Activated T-cell treated with anti-CD3 and anti-CD28 coated beads, Interleukin-2, amount 50 U/mL, for 4 hours (primary cell): Measurements from ENCODE around the gene FRMD6. TPM values are rescaled to one million over a fixed set of nuclear protein-coding genes. Genes with fewer than 3 reads are reported as not detected.
"Not testable (repeated sequence)": the region's sequence is repeated elsewhere in the genome, so short reads cannot be mapped to it uniquely, and the experiment has no call there.

Experiments
- ATAC-seq, 2 donors: fragments of 200-7000 bp; cut with Tn5 transposase; one replicate each; pipeline ENCODE4 v1.10.0; 2021
- DNase-seq: peaks from one replicate; pipeline ENCODE4 v3.0.0-alpha.2; 2020
- H3K27me3 Mint-ChIP-seq: one replicate; pipeline ENCODE4 v1.8.0; 2021; ENCODE audit warnings: low read depth, mixed read lengths
- H3K36me3 Mint-ChIP-seq: one replicate; pipeline ENCODE4 v1.8.0; 2022; ENCODE audit warnings: mixed read lengths; ENCODE audit not compliant: insufficient read depth
- H3K4me1 Mint-ChIP-seq: one replicate; pipeline ENCODE4 v1.8.0; 2021; ENCODE audit warnings: low read depth, mixed read lengths
- H3K4me3 Mint-ChIP-seq: one replicate; pipeline ENCODE4 v1.8.0; 2021; ENCODE audit warnings: mild to moderate bottlenecking, moderate library complexity, mixed read lengths
- H3K9me3 Mint-ChIP-seq: one replicate; pipeline ENCODE4 v1.8.0; 2021; ENCODE audit warnings: mixed read lengths
- total RNA-seq, 3 donors: library from RNA; stranded (reverse); gene quantifications; one replicate each; pipeline ENCODE4 v1.2.1, GENCODE V29; 2021

The FRMD6 gene
- total RNA-seq, 3 donors from 2014 or later, result 2.2 to 4.8 (median 3.1) TPM

GRCh38 chr14:51732494-51733112, 80.9 kb downstream of the FRMD6 start:
- no peaks in the 10 kb centered on the region for H3K36me3 Mint-ChIP-seq
- no peak overlapping the region for H3K4me3 Mint-ChIP-seq
- no peak for DNase-seq
- ATAC-seq, result no peak
- peaks cover 19% of the 10 kb centered on the region for H3K27me3 Mint-ChIP-seq
- H3K4me1 Mint-ChIP-seq, result no peaks in the 10 kb centered on the region
- no peaks in the 10 kb centered on the region for H3K9me3 Mint-ChIP-seq

GRCh38 chr14:51733147-51733546, 81.4 kb downstream of the FRMD6 start:
- Mint-ChIP-seq H3K4me3 (no peak overlapping the region), H3K4me1 (no peaks in the 10 kb centered on the region), H3K9me3 (no peaks in the 10 kb centered on the region), H3K36me3 (no peaks in the 10 kb centered on the region), H3K27me3 (peaks cover 19% of the 10 kb centered on the region)
- DNase-seq, result no peak
- ATAC-seq, result no peak

GRCh38 chr14:51735851-51736250, 84.1 kb downstream of the FRMD6 start:
- ATAC-seq, result no peak
- no peaks in the 10 kb centered on the region for H3K9me3 Mint-ChIP-seq
- no peak overlapping the region for H3K4me3 Mint-ChIP-seq

GRCh38 chr14:51738754-51739153, 87.0 kb downstream of the FRMD6 start:
- Mint-ChIP-seq H3K27me3 (peaks cover 7% of the 10 kb centered on the region), H3K4me3 (no peak overlapping the region), H3K4me1 (no peaks in the 10 kb centered on the region), H3K36me3 (no peaks in the 10 kb centered on the region), H3K9me3 (no peaks in the 10 kb centered on the region)
- no peak for DNase-seq
- no peak for ATAC-seq

More at GRCh38 chr14:51735851-51736250, 84.1 kb downstream of the FRMD6 start:
- H3K27me3 Mint-ChIP-seq, result peaks cover 19% of the 10 kb centered on the region
- no peaks in the 10 kb centered on the region for H3K36me3 Mint-ChIP-seq
- DNase-seq, result no peak
- H3K4me1 Mint-ChIP-seq, result no peaks in the 10 kb centered on the region

GRCh38 chr14:51743588-51744000, 91.9 kb downstream of the FRMD6 start:
- Mint-ChIP-seq H3K27me3 (peaks cover 5% of the 10 kb centered on the region), H3K9me3 (no peaks in the 10 kb centered on the region)
- no peak for DNase-seq

GRCh38 chr14:51744372-51745130, 92.8 kb downstream of the FRMD6 start:
- Mint-ChIP-seq H3K4me3 (no peak overlapping the region), H3K9me3 (no peaks in the 10 kb centered on the region), H3K36me3 (no peaks in the 10 kb centered on the region), H3K27me3 (peaks cover 7% of the 10 kb centered on the region), H3K4me1 (no peaks in the 10 kb centered on the region)
- DNase-seq (no peak), ATAC-seq (peak; percentile 18 to 41)

More at GRCh38 chr14:51743588-51744000, 91.9 kb downstream of the FRMD6 start:
- Mint-ChIP-seq H3K36me3 (no peaks in the 10 kb centered on the region), H3K4me3 (no peak overlapping the region), H3K4me1 (no peaks in the 10 kb centered on the region)
- peak; percentile 34 to 56 for ATAC-seq

- DNase-seq, H3K9me3 Mint-ChIP-seq, H3K4me3 Mint-ChIP-seq, H3K4me1 Mint-ChIP-seq, ATAC-seq, H3K27me3 Mint-ChIP-seq, H3K36me3 Mint-ChIP-seq: not testable (repeated sequence)
These were observed 95.1 kb downstream of the FRMD6 start for GRCh38 chr14:51746823-51747222.

GRCh38 chr14:51750542-51750941, 98.8 kb downstream of the FRMD6 start:
- DNase-seq (no peak), ATAC-seq (no peak)
- H3K4me1 Mint-ChIP-seq, result no peaks in the 10 kb centered on the region
- H3K4me3 Mint-ChIP-seq, result no peak overlapping the region
- H3K27me3 Mint-ChIP-seq, result peaks cover 11% of the 10 kb centered on the region
- no peaks in the 10 kb centered on the region for H3K36me3 Mint-ChIP-seq
- H3K9me3 Mint-ChIP-seq, result no peaks in the 10 kb centered on the region

- H3K36me3 Mint-ChIP-seq, H3K4me1 Mint-ChIP-seq, ATAC-seq, H3K4me3 Mint-ChIP-seq, H3K9me3 Mint-ChIP-seq: not testable (repeated sequence)
- peak; percentile 32 for DNase-seq
- H3K27me3 Mint-ChIP-seq, result peaks cover 11% of the 10 kb centered on the region
These were observed 100.1 kb downstream of the FRMD6 start for GRCh38 chr14:51751611-51752345.

- not testable (repeated sequence) for H3K4me3 Mint-ChIP-seq, ATAC-seq, H3K36me3 Mint-ChIP-seq, DNase-seq, H3K27me3 Mint-ChIP-seq, H3K4me1 Mint-ChIP-seq, H3K9me3 Mint-ChIP-seq
These were observed 106.0 kb downstream of the FRMD6 start for GRCh38 chr14:51757756-51758155.

- no peak for ATAC-seq
- Mint-ChIP-seq H3K4me3 (no peak overlapping the region), H3K4me1 (peaks cover 7% of the 10 kb centered on the region), H3K36me3 (no peaks in the 10 kb centered on the region), H3K27me3 (no peaks in the 10 kb centered on the region), H3K9me3 (no peaks in the 10 kb centered on the region)
- DNase-seq, result no peak
These were observed 108.2 kb downstream of the FRMD6 start for GRCh38 chr14:51759950-51760349.

GRCh38 chr14:51765726-51766125, 114.0 kb downstream of the FRMD6 start:
- H3K9me3 Mint-ChIP-seq, H3K36me3 Mint-ChIP-seq, DNase-seq, H3K27me3 Mint-ChIP-seq, ATAC-seq, H3K4me3 Mint-ChIP-seq, H3K4me1 Mint-ChIP-seq: not testable (repeated sequence)

GRCh38 chr14:51766586-51766985, 114.9 kb downstream of the FRMD6 start:
- DNase-seq, H3K4me1 Mint-ChIP-seq, H3K27me3 Mint-ChIP-seq, H3K9me3 Mint-ChIP-seq, H3K36me3 Mint-ChIP-seq, ATAC-seq, H3K4me3 Mint-ChIP-seq: not testable (repeated sequence)

GRCh38 chr14:51769261-51769660, 117.6 kb downstream of the FRMD6 start:
- not testable (repeated sequence) for ATAC-seq, DNase-seq, H3K36me3 Mint-ChIP-seq, H3K4me1 Mint-ChIP-seq, H3K4me3 Mint-ChIP-seq, H3K9me3 Mint-ChIP-seq
- peaks cover 11% of the 10 kb centered on the region for H3K27me3 Mint-ChIP-seq
